HG02943 (cell line): ENCODE results near the gene SDF2L1.
A peak's percentile ranks its signal among the peaks of the same experiment; 100 is the strongest.
"Not testable (repeated sequence)": the region's sequence is repeated elsewhere in the genome, so short reads cannot be mapped to it uniquely, and the experiment has no call there.

Experiments used
- ATAC-seq: cut with Tn5 transposase; IDR thresholded peaks from one replicate; pipeline ENCODE4 v1.9.1; 2021; ENCODE audit warnings: mild to moderate bottlenecking, low read depth, moderate library complexity; ENCODE audit not compliant: unreplicated experiment

Gene SDF2L1

GRCh38 chr22:21641789-21642583, at the start of gene SDF2L1:
Gene SDF2L1, plus strand, starts transcription at chr22:21642302. Its CDS starts 35 bp downstream, at chr22:21642337.
- ATAC-seq = peak; percentile 90

- no peak for ATAC-seq
Measured at GRCh38 chr22:21592422-21592821, 49.7 kb upstream of the SDF2L1 start.

GRCh38 chr22:21593406-21594232, 48.5 kb upstream of the SDF2L1 start:
- no peak for ATAC-seq

GRCh38 chr22:21594865-21595452, 47.1 kb upstream of the SDF2L1 start:
- no peak for ATAC-seq

- not testable (repeated sequence) for ATAC-seq
Measured at GRCh38 chr22:21596356-21597135, 45.6 kb upstream of the SDF2L1 start.

- no peak for ATAC-seq
Measured at GRCh38 chr22:21598302-21598701, 43.8 kb upstream of the SDF2L1 start.

- no peak for ATAC-seq
Measured at GRCh38 chr22:21599053-21599893, 42.8 kb upstream of the SDF2L1 start.

- no peak for ATAC-seq
Measured at GRCh38 chr22:21602579-21602978, 39.5 kb upstream of the SDF2L1 start.

GRCh38 chr22:21603973-21604372, 38.1 kb upstream of the SDF2L1 start:
- ATAC-seq = no peak

GRCh38 chr22:21605887-21606564, 36.1 kb upstream of the SDF2L1 start:
- ATAC-seq = no peak

- ATAC-seq = no peak
Measured at GRCh38 chr22:21606775-21607174, 35.3 kb upstream of the SDF2L1 start.

GRCh38 chr22:21609556-21610157, 32.4 kb upstream of the SDF2L1 start:
- ATAC-seq = not testable (repeated sequence)

GRCh38 chr22:21611210-21611977, 30.7 kb upstream of the SDF2L1 start:
- no peak for ATAC-seq

- ATAC-seq = no peak
Measured at GRCh38 chr22:21612858-21613257, 29.2 kb upstream of the SDF2L1 start.

GRCh38 chr22:21613553-21614233, 28.4 kb upstream of the SDF2L1 start:
- ATAC-seq = no peak

- no peak for ATAC-seq
Measured at GRCh38 chr22:21615731-21616130, 26.4 kb upstream of the SDF2L1 start.

- ATAC-seq = not testable (repeated sequence)
Measured at GRCh38 chr22:21617337-21617736, 24.8 kb upstream of the SDF2L1 start.
